ENCODE data around the gene KDM4B.
"Not testable (repeated sequence)": the region's sequence is repeated elsewhere in the genome, so short reads cannot be mapped to it uniquely, and the experiment has no call there.

The KDM4B gene

DNA sequence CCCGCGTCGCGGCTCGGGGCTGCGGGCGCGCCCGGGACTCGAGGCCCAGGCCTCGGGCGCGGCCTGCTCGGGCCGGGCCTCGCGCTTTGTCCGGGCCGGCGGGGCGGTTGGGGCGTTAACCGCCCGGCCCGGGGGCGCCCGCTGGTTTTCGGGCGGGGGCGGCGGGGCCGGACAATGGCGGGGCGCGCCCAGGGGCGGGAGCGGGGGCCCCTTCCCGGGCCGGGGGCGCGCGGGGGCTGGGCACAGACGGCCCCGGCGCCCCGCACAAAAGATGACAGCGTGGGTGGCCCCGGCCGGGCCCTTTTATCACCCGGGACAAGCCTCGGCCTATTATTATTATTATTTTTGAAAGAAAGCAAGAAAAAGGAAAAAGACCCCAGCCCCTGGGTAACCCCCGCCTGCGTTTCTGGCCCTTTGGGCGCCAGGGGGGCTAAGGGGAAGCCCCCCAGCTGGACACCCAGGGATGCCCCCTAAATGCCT is 419 bp downstream of the KDM4B start:
- DNase-seq, result no peak

DNA sequence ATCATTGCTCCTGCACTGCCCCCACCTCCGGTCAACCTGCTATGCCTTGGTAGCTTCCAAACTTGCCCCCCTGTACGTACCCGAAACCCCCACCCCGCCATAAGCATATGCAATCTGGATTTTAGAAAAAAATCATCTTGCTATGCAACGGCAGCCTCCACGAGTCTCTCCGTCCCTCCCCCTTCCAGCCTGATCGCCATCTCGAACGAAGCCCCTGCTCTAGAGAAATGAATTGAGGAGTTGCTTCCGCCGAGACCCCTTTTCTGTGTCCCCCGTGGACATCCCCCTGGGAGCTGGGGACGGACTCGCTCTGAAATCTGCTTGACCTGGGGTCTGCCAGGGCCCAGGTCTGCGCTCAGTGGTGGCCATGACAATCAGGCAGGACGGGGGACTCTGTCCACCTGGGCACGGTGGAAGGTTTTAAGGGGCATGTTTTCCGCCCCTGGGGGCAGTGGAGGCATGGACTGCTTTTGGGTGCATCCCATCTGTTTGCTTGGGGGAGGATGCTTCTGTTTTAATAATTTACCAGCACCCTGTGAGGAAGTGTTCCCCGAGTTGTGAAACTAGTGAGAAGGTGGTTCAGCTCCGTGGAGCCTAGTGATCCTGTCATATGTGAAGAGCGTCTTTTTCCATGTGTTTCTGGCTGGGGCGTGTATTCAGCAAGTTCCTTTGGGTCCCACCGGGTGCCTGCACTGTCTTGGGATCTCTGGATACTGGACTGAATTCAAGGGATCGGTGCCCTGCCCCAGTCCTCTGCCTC is 1.0 kb downstream of the KDM4B start:
- no peak for DNase-seq

DNA sequence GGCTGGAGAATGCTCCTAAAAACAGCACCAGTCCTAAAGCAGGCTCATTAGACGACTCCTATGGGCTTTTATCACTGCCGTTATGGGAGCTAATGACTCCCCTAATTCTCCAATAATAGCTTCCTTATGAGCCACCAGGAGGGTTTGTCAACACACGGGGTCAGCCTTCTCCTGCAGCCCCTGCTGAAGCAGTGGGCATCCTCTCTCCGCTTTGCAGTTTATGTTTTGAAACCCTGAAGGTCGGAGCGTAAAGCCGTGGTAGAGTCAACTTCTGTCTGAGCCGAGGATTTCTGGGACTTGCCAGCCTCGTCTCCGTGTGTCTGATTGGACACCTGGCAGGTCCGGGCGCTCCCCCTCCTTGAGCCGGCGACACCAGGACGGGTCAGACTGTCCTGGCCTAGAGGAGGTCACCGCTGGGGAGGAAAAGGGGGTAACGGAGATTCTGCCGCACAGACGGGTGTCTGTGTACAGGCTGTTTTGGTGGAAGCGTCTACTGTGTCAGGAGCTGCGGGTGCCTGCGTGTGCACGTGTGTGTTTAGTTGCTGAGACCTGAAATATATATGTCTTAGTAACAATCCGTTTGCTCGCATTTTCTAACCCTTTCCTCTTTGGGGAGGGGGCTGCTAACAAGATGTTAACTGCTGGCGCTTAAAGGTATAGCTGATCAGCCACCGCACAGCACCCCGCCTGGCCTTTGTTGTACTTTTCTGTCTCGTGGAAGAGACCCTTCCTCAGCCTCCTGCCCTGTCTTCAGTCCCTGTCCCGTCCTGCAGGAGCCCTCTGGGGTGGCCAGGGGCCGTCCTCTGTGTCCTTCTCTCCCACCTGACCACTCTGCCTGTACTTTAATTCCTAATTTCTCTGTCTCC is 1.9 kb downstream of the KDM4B start:
- no peak for DNase-seq

DNA sequence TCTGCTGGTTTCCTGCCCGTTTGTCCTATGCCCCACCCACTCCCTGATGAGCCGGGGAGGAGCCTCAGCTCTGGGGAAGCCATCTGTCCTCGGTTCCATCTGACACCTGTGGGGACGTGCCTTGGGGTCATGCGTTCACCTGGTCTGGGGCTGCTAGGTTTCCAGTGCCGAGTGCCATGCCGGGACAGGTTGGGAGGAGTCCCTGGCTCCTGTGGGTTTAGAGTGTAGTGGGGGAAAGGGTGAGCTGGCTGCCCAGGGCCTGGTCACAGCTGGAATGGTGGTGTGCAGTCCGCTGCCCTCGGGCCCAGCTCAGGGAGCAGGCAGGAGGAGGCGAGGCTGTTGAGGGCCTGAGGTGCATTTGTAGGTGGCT is 2.5 kb downstream of the KDM4B start:
- DNase-seq, result no peak

DNA sequence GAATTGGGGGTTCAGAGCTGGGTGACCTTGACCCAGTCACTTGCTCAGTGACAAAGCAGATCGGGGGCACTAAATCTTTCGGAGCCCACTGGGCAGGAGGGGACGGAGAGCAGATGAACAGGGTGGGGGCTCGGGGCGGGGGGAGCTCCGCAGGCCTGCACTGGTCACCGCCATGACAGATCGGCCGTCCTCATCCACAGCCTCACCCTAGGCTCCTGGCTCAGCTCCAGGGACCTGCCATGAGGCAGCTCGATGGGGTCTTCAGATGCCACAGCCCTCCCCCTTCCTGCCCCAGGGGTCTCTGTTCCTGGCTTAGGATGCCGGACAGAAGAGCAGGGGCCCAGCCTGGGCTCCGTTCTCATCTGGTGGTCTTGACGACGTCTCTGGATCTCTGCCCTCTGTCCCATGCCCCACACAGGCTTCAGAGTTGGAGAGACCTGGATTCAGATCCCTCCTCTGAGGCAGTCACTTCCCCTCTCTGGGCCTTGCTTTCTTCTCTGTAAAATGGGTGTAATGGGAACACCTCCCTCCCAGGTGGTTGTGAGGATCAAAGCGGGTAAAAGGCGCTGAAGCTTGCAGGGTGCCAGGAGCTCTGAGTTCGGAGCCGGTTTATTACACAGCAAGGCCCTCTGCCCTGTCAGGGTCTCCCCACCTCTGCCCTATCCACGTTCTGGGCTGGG is 3.0 kb downstream of the KDM4B start:
- DNase-seq, result no peak

DNA sequence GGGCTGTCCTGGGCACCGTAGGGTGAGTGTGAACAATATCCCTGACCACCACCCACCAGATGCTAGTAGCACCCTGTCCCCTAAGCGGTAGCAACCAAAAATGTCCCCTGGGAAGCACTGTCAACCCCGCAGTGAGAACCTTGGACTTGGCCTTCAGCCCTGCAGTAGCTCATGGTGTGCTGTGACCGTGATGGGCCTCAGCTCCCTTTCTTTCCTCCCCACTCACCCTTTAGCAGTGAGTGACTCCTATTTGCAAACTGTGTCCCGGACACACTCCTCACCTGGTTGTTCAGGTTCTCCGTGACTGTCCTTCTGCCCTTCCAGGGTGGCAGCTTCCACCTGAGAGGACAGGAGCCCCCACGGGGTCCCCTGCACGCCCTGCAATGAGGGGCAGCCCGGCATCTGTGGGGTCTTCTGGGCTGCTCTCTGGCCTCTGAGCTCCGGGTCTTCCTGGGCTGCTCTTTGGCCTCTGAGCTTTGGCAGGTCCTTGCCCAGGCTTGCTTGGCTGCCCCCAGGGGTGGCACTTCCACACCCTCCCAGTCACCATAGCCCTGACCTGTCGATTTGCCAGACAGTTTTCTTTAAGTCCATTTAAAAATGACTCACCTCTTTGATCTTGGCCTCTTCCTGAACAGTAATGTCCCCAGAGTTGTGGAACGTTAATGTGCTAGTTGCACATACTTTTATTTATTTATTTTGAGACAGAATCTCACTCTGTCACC is 3.8 kb downstream of the KDM4B start:
- DNase-seq, result no peak

DNA sequence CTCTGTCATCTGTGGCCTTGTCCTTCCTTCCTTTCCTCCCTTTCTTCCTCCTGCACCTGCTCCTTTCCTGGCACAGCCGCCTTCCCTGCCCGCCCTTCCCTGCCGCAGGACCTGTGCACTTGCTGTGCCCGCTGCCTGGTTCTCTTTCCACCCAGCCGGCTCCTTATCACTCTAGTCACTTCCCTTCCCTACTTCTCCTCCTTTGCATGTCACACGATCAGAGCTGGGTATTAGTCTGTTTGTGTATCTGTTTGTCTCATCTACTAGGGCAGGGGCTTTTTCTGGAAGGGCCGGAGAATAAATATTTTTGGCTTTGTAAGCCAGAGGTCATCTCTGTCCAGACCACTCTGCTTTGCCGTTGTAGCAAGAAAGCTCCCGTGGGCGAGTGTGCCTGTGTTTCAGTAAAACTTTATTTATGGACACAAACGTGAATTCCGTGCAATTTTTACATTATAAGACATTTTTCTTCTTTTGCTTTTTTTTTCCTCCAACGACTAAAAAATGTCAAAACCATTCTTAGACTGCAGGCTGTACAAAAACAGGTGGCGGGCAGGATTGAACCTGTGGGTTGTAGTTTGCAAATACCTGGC is 6.1 kb downstream of the KDM4B start:
- DNase-seq, result no peak

DNA sequence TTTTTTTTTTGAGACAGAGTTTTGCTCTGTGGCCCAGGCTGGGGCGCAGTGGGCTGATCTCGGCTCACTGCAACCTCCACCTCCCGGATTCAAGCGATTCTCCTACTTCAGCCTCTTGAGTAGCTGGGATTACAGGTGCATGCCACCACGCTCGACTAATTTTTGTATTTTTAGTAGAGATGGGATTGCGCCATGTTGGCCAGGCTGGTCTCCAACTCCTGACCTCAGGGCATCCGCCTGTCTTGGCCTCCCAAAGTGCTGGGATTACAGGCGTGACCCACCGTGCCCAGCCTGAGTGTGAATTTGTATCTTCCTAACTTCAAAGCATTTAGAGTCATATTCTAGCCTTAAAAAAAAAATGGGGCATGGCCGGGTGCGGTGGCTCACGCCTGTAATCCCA is 6.7 kb downstream of the KDM4B start:
- not testable (repeated sequence) for DNase-seq

DNA sequence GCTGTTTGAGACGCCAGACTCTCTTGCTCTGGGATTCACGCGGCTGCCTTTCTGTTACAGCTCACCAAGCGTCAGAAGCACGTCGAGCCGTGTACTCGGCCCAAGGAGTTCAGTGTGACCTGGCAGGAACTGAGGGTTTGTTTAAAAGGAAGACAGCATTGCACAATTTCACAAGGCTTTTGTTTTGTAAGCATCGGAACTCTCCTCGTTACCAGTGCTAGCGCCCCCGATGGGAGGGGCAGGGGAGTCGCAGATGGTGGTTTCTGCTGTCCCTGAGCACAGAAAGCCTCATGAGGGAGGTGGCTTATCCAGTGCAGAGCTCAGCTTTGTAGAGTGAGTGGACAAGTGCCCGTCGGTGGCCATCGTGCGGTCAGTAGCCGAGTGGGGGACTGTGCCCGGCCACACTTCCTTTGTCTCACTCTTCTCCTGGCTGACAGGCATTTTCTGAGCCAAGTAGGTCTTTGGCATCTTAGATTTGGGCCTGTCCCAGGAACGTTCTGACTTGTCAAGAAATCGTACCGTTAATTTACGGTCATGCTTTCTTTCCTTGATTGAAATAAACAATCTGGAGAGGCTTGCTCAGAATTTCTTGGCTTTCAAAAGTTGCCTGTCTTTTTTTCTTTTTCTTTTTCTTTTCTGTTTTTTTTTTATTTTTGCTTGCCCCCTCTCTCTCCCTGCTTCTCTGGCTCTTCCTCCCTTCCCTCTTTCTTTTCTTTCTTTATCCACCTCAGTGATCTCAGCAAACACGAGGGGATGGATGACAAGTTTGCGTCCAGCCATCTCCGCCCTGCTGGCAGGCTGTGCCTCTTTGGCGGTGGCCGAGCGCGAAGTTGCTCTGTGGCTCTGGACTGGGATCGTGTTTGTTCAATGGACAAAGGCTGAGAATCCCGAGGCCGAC is 7.7 kb downstream of the KDM4B start:
- no peak for DNase-seq

DNA sequence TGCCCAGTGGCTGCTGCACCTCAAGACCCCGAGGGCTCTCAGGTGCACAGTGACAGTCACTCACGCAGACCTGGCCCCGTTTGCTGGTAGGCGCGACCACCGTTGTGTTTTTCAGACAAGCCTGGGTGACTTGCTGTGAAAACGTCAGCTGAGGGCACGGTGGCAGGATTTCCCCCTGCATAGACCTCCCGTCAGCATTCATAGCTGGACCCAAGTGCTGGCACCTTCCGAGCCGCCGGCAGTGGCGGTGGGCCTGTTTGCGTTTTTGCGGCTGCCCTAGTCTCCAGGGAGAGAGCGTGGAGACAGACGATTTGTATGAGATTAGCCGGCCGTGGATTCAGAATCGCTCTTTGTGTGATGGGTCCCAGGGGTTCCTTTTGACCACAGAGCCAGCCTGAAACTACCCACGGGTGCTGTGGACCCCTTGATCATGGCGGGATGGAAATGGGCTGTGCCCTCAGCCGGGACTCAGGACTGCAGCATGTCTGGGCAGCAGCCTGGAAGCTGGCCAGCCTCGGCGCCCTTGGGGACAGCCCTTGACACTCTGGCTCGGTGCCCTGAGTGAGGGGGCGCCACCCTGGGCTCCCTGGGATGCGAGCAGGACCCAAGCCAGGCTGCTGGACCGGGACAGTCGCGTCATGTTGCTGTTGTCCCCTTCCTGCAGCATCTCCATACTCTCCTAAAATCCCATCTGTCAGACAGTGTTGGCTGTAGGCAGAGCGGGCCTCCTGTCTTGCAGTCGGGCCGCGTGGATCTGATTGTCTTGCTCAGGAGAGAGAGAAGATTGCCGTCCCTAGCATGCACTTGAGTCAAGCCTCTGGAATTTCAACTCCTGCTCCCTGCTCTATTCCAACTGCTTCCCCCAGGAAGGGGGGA is 8.6 kb downstream of the KDM4B start:
- DNase-seq, result no peak

DNA sequence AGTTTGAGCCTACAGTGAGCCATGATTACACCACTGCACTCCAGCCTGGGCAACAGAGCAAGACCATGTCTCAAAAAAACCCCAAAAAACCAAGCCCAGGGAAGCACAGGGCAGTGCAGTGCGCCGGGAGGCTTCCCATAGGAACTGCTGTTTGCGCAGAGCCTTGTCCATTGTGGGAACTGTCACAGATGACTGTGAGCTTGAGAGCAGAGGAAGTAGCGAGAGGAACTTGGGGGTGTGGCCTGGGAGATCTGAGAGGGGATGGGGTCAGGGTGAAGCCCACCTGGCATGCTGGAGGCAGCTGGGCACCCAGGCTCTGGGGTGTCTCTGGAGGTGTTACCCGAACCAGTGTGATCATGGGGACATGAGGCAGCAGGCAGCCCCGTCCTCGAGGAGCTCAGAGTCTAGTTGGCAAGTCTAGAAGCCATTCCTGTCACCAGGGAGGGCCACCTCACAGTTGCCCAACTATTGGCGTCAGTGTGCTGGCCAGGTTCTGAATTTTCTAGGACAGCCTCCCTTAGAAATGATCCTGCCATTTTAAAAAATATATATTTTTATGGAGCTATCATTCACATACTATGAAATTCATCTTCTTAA is 10.4 kb downstream of the KDM4B start:
- no peak for DNase-seq

DNA sequence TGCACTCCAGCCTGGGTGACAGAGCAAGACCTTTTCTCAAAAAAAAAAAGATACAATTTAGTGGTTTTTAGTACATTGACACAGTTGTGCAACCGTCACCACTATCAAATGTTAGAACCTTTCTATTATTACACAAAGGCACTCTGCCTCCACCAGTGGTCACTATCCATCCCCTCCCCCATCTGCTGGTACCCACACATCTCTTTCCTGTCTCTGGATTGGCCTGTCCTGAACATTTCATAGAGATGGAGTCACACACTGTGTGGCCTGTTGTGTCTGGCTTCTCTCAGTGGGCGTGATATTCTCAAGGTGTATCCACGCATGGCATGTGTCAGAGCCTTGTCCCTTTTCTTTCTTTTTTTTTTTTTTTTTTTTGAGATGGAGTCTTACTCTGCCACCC is 11.2 kb downstream of the KDM4B start:
- DNase-seq, result no peak

DNA sequence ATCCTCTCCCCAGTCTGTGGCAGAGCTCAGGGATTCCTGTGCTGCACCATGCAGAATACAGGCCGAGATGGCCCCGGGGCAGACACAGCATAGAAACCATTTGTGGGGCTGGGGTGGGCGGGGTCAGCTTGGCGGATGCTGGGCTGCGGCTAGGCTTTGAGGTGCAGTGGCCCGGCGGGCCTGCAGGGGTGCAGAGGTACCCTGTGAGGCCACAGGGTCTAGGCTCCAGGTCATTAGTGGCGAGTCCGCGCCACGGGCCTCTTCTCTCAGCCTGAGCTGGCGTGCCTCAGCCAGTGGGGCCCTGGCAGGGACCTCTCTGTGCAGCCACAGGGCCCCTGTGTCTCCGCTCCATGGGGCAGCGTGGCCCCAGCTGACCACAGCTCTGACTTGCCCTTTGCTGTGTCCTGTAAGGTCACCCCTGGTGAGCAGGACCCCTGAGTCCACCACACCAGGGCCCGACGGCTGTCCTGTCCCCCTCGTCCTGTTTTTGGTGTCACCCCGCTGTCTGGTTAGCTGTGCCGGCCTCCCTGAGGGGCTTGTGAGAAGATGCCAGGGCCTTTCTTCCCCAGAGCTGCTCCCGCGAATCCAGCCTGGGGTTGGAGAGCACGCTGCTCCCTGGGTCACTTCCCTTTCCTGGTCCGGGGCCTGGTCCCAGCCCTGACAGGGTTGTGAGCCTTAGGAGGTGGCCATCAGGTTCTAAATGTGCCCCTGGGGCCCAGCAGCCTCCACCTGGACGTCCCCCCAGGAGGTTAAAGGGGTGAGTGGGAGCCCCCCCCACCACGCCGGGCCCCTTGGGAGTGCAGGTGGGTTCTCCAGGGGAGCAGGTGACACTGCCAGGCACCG is 12.1 kb downstream of the KDM4B start:
- DNase-seq, result no peak

DNA sequence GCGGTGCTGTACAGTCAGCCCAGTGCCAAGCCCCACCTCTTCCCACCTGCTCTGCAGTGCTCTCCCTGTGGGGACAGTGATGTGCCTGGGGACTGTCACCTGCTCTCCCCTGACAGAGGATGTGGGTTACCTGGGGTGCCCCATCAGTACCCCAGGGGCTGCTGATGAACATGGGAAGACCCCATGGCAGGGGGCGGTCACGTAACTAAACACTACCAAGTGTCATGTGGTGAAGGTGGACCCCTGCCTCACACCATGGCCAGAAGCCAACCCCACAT is 12.7 kb downstream of the KDM4B start:
- DNase-seq, result no peak

DNA sequence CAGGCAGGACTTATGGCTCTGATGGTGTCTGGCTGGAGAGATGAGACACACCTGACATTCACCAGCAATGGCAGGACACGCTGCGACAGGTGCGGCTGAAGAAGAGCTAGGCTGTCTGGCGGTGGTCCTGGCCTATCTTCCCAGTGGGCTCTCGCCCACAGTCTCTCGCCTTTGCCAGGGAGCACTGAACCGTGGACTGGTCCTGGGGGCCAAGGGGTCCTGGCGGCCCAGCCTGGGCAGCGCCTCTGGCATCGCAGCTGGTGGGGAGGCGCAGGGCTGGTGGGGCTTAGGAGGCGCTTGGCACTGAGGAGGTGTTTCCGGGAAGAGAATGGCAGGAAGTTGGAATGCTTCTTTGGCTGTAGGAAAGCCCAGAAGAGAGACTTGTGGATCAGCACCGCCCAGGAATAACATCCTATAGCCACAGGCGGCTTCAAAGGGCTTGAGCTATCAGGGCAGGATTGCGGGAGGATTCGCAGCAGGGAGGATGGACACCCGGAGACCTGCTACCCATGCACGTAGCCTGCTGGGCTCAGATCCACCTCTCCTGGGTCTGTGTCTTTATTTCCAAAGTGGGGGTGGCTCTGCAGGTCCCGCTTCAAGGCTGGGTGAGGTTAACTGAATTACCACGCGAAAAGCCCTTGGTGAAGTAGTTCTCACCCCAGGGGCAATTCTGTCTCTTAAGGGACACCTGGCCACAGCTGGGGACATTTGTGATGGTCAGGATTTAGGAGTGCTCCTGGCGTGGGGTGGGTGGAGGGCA is 14.6 kb downstream of the KDM4B start:
- DNase-seq, result no peak

DNA sequence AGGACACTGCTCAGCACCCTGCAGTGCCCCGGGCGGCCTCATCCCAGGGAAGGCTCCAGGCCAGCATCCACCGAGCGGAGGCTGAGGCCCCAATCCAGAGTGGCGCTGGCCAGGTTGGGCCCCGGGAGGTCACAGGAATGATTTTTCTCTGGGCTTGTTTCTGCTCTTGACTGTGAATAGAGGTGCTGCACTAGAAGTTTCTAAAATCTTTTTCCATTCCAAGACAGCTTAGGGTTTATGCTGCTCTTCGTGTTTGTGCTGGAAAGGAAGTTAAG is 15.1 kb downstream of the KDM4B start:
- no peak for DNase-seq

DNA sequence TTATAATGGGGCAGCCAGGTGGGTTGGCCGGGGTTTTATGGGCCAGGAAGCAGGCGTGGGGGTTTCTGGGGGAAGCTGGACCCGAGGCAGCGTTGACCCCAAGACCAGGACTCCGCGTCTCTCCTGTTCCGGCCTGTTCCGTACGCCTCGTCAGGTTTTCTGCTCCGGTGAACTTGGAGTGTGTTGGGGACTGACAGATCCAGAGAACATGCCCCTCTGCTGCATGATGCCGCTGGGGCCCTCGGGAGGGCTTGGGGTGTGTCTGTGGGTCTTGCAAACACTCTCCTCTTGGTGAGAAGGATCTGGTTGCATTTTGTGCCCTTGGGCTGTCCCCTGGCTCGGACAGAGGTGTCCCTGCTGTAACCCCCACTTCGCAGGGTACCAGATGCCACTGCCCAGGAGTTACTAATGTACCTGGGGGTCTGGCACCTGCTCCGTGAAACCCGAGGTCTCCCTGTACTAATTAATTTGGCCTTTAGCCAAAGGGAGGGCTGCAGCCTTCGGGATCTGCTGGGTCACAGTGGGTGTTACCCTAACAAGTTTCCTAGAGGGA is 15.6 kb downstream of the KDM4B start:
- no peak for DNase-seq

DNA sequence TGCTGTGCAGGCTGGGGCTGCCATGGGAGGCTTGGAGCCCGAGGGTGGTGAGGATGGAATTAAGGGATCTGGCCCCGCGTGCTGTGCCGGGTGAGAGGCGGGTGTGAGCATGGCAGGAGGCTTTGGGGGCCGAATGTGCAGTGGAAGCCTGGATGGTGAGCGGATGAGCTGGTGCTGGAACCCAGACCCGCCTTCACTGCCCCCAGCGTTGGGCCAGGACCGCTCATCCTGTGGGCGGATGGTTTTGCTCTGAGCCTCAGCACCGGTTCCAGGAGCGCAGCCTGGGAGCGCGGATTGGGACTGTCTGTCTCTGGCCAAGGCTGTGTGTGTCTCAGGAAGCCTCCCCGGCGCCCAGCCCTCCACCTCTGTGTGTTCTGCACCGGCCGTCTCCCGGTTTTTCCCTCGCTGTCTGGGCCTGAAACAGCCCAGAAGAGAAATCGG is 16.7 kb downstream of the KDM4B start:
- DNase-seq, result no peak

All from activated T-cell treated with anti-CD3 and anti-CD28 coated beads for 4 hours (primary cell).